Activated CD4-positive, alpha-beta T cell treated with anti-CD3 and anti-CD28 coated beads, Interleukin-2, Interleukin-4, amounts not matched to agents 100 ng/mL and 50 ng/mL, durations not matched to agents 16 hours and 8 hours (primary cell): ENCODE measurements around the gene SNPH.
"Not testable (repeated sequence)": the region's sequence is repeated elsewhere in the genome, so short reads cannot be mapped to it uniquely, and the experiment has no call there.

Experiments used
- DNase-seq: peaks from one replicate; pipeline ENCODE4 v3.0.0-alpha.2; 2020; ENCODE audit warnings: low spot score

The SNPH gene

DNA sequence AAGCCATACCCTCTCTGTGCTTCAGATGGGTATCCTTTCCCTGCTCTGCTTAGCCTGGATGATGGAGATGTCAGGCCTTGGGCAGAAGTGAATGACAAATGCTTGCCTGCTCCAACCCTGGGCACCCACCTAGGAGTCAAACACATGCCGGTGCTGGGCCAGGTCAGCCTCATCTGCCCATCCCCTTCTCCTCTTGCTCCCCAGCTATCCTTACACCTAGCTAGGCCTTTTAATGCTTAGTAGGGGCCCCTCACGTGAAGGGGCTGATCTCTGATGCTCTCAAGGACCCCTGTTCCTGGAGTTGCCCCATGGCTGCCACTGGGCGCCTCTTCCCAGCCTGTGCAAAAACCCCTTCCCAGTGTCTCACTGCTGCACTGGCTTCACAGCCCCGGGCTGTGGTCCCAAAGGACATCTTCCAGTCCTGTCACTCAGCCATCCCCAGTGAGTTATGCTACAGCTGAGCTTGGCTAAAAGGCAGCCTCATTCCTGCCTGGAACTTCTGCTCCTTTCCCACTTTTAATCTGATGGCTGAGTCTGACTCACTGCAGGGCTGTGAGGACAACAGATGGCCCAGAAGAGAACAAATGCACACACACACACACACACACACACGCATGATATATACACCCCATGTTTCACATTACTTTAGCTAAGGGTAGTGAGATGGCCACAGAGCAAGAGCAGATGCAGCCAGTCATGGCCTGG, 75.6 kb downstream of the SNPH start:
- DNase-seq = no peak

DNA sequence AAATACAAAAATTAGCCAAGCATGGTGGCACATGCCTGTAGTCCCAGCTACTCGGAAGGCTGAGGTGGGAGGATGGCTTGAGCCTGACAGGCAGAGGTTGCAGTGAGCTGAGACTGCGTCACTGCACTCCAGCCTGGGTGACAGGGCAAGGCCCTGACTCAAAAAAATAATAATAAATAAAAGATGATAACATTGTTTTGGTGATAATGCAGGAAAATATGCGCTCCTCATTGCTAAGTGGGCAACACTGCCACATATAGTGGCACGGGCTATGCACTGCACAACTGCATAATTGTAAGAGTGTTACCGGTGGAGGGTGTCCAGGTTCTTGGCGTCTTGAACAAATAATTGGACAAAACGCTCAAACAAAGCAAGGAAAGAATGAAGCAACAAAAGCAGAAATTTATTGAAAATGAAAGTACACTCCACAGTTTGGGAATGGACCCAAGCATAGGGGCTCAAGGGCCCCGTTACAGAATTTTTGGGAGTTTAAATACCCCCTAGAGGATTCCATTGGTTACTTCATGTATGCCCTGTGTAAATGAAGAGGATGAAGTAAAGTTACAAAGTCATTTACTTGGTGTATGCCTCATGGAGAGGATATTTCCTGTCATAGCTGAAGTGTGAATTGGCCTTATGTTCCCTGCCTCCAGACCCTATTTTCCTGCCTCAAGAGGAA, 77.5 kb downstream of the SNPH start:
- not testable (repeated sequence) for DNase-seq

DNA sequence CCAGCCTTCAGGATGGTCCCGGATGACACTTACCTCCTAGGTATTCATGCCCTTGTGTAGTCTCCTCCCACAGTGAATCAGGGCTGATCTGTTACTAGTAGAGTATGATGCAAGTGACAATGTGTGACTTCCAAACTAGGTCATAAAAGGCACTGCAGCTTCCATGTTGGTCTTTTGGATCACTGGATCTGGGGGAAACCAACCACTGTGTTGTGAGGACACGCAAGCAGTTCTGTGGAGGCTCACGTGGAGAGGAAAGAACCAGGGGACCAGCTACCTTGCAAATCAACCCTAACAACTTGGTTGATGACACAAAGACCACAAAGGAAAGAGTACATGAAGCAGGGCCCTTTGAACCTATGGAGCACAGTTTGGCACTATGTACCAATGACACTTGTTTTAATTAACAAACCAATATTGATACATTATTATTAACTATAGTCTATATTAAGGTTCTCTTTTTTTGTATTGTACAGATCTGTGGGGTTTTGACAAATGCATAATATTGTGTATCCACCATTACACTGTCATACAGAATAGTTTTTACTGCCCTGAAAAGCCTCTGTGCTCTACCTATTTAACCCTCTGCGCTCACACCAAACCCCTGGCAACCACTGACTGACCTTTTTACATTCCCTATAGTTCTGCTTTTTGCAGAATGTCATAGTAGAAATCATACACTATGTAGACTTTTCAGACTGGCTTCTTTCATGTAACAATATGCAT, 79.1 kb downstream of the SNPH start:
- DNase-seq = no peak

DNA sequence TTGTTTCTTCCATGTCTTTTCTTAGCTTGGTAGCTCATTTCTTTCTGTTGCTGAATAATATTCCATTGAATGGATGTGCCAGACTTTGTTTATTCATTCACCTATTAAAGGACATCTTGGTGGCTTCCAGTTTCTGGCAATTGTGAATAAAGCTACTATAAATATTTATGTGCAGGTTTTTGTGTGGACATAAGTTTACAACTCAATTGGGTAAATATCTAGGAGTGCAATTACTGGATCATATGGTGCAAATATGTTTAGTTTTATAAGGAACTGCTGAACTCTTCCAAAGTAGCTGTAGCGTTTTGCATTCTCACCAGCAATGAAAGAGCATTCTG, 79.6 kb downstream of the SNPH start:
- no peak for DNase-seq

DNA sequence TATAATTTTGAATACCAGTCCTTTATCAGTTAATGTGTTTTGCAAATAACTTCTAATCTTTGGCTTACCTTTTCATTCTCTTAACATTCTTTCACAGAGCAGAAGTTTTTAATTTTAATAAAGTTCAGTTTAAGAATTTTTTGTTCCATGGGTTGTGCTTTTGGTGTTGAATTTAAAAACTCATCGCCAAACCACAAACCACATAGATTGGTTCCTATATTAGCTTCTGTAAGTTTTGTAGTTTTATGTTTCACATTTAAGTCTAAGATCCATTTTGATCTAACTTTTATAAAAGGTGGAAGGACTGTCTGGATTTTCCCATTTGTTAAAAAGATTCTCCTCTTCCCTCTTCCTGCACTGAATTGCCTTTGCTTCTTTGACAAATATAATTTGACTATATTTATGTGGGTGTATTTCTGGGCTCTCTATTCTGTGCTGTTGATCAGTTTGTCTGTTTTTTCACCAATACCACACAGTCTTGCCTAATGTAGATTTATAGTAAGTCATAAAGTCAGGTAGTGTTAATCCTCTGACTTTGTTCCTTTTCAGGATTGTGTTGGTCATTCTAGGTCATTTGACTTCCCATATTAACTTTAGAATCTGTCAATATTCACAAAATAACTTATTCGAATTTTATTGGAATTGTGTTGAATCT, 80.3 kb downstream of the SNPH start:
- no peak for DNase-seq

DNA sequence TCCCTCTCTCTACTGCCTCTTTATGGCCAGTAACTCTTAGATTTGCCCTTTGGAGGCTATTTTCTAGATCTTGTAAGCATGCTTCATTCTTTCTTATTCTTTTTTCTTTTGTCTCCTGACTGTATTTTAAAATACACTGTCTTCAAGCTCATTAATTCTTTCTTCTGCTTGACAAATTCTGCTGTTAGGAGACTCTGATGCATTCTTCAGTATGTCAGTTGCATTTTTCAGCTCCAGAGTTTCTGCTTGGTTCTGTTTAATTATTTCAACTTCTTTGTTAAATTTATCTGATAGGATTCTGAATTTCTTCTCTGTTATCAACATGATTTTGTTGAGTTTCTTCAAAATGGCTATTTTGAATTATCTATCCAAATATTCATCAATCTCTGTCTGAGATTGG, 87.9 kb downstream of the SNPH start:
- no peak for DNase-seq

DNA sequence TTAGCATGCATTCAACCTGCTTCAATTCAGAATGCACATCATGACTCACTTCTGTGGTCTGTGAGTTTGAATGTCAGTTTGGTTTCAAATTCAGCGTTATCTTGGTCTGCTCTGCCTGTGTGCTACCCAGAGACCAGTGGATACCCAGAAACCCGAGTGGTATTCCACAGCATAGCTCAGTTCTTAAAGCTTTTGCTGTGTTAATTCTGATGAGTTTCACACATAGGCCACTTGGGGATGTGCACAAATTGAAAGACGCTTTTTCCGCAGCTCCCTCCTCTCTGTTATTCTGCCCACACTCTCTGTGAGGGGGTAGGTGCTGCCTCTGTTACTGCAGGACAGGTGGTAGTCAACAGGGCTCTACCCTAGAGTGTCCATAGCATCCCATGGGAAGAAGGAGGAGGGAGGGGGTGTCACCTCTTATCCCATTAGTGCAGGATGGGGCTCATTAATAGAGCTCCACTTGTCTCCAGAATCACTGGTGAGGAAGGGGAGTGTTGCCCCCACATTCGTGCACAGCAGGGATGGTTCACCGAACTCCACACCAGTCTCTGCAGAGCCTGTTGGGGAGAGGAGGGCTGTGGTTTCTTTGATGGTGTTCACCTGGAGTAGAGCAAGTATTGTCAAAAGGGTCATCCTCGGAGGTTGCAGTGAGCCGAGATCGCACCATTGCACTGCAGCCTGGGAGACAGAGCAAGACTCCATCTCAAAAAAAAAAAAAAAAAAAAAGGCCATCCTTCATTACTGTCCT, 92.0 kb downstream of the SNPH start:
- peak; percentile 90 for DNase-seq
